ENCODE measurements around the gene DMRTA1. TPM values are rescaled to one million over a fixed set of nuclear protein-coding genes. Genes with fewer than 3 reads are reported as not detected.

The DMRTA1 gene
- total and polyA plus RNA-seq, 2 experiments from 2014 or later, result 4.1 to 8.8 TPM

GRCh38 chr9:22423566-22423965 is 23.1 kb upstream of the DMRTA1 start (continued):
- TF ChIP-seq ZNF462 (CRISPR knock-in tag; IDR thresholded peaks at IDR 0.05), result no peak
- no peak for TF ChIP-seq POLR2AphosphoS5 (IDR thresholded peaks at IDR 0.05; ENCODE audit: low read depth)
- TF ChIP-seq ZNF331 (CRISPR knock-in tag; IDR thresholded peaks at IDR 0.05; ENCODE audit: low read depth), result no peak
- no peak for TF ChIP-seq REST (IDR thresholded peaks at IDR 0.05; ENCODE audit: unreplicated experiment)
- TF ChIP-seq EZH2phosphoT487 (IDR thresholded peaks at IDR 0.05; ENCODE audit: unreplicated experiment), result no peak
- TF ChIP-seq CREB1 (CRISPR knock-in tag; IDR thresholded peaks at IDR 0.05; ENCODE audit: low read depth), result no peak
- no peak for TF ChIP-seq EZH2 (IDR thresholded peaks at IDR 0.05; ENCODE audit: low read depth, unreplicated experiment)
- TF ChIP-seq STAT1 (IDR thresholded peaks at IDR 0.05; ENCODE audit: unreplicated experiment), result no peak
